ENCODE data around the gene GLRA1.

The GLRA1 gene

GRCh38 chr5:151958111-151958510 is 33.5 kb upstream of the GLRA1 start:
- no peak for DNase-seq
- H3K9me3 ChIP-seq, result no peaks in the 10 kb centered on the region

GRCh38 chr5:151956725-151957124 is 32.1 kb upstream of the GLRA1 start:
- no peak for TF ChIP-seq CTCF (IDR thresholded peaks at IDR 0.05; ENCODE audit: low read depth, low read length)
- DNase-seq, result no peak

More at GRCh38 chr5:151958111-151958510, 33.5 kb upstream of the GLRA1 start:
- Histone ChIP-seq H3K27me3 (no peaks in the 10 kb centered on the region), H3K4me1 (no peaks in the 10 kb centered on the region), H3K4me3 (ENCODE audit: low read depth, low read length) (no peak overlapping the region), H3K36me3 (no peaks in the 10 kb centered on the region)
- no peak for TF ChIP-seq CTCF (IDR thresholded peaks at IDR 0.05; ENCODE audit: low read depth, low read length)

GRCh38 chr5:151954255-151954654 is 29.6 kb upstream of the GLRA1 start:
- TF ChIP-seq CTCF (IDR thresholded peaks at IDR 0.05; ENCODE audit: low read depth, low read length), result no peak
- DNase-seq, result no peak
- Histone ChIP-seq H3K4me3 (ENCODE audit: low read depth, low read length) (no peak overlapping the region), H3K36me3 (no peaks in the 10 kb centered on the region), H3K27me3 (no peaks in the 10 kb centered on the region), H3K4me1 (no peaks in the 10 kb centered on the region), H3K9me3 (no peaks in the 10 kb centered on the region)

More at GRCh38 chr5:151956725-151957124, 32.1 kb upstream of the GLRA1 start:
- H3K4me3 ChIP-seq (ENCODE audit: low read depth, low read length), result no peak overlapping the region
- no peaks in the 10 kb centered on the region for H3K36me3 ChIP-seq
- no peaks in the 10 kb centered on the region for H3K4me1 ChIP-seq
- H3K27me3 ChIP-seq, result no peaks in the 10 kb centered on the region
- no peaks in the 10 kb centered on the region for H3K9me3 ChIP-seq

GRCh38 chr5:151953833-151954232 is 29.2 kb upstream of the GLRA1 start:
- H3K4me1 ChIP-seq, result no peaks in the 10 kb centered on the region
- no peaks in the 10 kb centered on the region for H3K36me3 ChIP-seq
- no peak overlapping the region for H3K4me3 ChIP-seq (ENCODE audit: low read depth, low read length)
- H3K27me3 ChIP-seq, result no peaks in the 10 kb centered on the region
- DNase-seq, result no peak
- no peak for TF ChIP-seq CTCF (IDR thresholded peaks at IDR 0.05; ENCODE audit: low read depth, low read length)
- H3K9me3 ChIP-seq, result no peaks in the 10 kb centered on the region

- Histone ChIP-seq H3K27me3 (no peaks in the 10 kb centered on the region), H3K36me3 (no peaks in the 10 kb centered on the region), H3K9me3 (no peaks in the 10 kb centered on the region), H3K4me1 (no peaks in the 10 kb centered on the region), H3K4me3 (ENCODE audit: low read depth, low read length) (no peak overlapping the region)
- no peak for TF ChIP-seq CTCF (IDR thresholded peaks at IDR 0.05; ENCODE audit: low read depth, low read length)
- DNase-seq, result no peak
These were observed 27.6 kb upstream of the GLRA1 start for GRCh38 chr5:151952238-151952637.

- no peak for TF ChIP-seq CTCF (IDR thresholded peaks at IDR 0.05; ENCODE audit: low read depth, low read length)
- no peaks in the 10 kb centered on the region for H3K36me3 ChIP-seq
- H3K4me3 ChIP-seq (ENCODE audit: low read depth, low read length), result no peak overlapping the region
- DNase-seq, result no peak
- H3K4me1 ChIP-seq, result no peaks in the 10 kb centered on the region
- no peaks in the 10 kb centered on the region for H3K27me3 ChIP-seq
- no peaks in the 10 kb centered on the region for H3K9me3 ChIP-seq
These were observed 26.1 kb upstream of the GLRA1 start for GRCh38 chr5:151950706-151951105.
